Karpas-422 (cell line): ENCODE results near the gene MAD1L1. TPM values are rescaled to one million over a fixed set of nuclear protein-coding genes. Genes with fewer than 3 reads are reported as not detected.

ENCODE experiments used
- DNase-seq: peaks from one replicate; pipeline ENCODE4 v3.0.0-alpha.2; 2015
- H2AFZ ChIP-seq: fragments of 200-600 bp; sonication (generic); 2 replicates; pipeline ENCODE4 v1.6.1; 2014; ENCODE audit warnings: antibody characterized with exemption, low read length, mixed read lengths
- H3K27ac ChIP-seq: fragments of 200-600 bp; sonication (generic); 2 replicates; pipeline ENCODE4 v1.5.1; 2014; ENCODE audit warnings: mild to moderate bottlenecking, low read length, moderate library complexity
- H3K27me3 ChIP-seq: fragments of 200-600 bp; sonication (generic); 2 replicates; pipeline ENCODE4 v1.6.1; 2014; ENCODE audit warnings: low read length, mixed read lengths
- H3K36me3 ChIP-seq: fragments of 200-600 bp; sonication (generic); 2 replicates; pipeline ENCODE4 v1.6.1; 2014; ENCODE audit warnings: low read length, mixed read lengths; ENCODE audit not compliant: insufficient read depth
- H3K4me1 ChIP-seq: fragments of 200-600 bp; sonication (generic); 2 replicates; pipeline ENCODE4 v1.6.1; 2014; ENCODE audit warnings: mild to moderate bottlenecking, low read length, mixed read lengths
- H3K4me2 ChIP-seq: fragments of 200-600 bp; sonication (generic); 2 replicates; pipeline ENCODE4 v1.6.1; 2014; ENCODE audit warnings: low read length, low read depth, mild to moderate bottlenecking; ENCODE audit not compliant: poor library complexity, severe bottlenecking
- H3K4me3 ChIP-seq: fragments of 200-600 bp; sonication (generic); 2 replicates; pipeline ENCODE4 v1.5.1; 2014; ENCODE audit warnings: mild to moderate bottlenecking, antibody characterized with exemption, low read length, mixed read lengths
- H3K79me2 ChIP-seq: fragments of 200-600 bp; sonication (generic); 2 replicates; pipeline ENCODE4 v1.6.1; 2014; ENCODE audit warnings: mild to moderate bottlenecking, low read length, mixed read lengths
- H3K9ac ChIP-seq: fragments of 200-600 bp; sonication (generic); 2 replicates; pipeline ENCODE4 v1.6.0; 2014; ENCODE audit warnings: low read length
- H3K9me2 ChIP-seq: fragments of 200-600 bp; sonication (generic), shearing (Covaris generic); replicated peaks from 2 replicates; pipeline ENCODE4 v1.6.0; 2014; ENCODE audit warnings: mild to moderate bottlenecking, low read length, moderate library complexity; ENCODE audit not compliant: insufficient read depth
- H3K9me3 ChIP-seq: fragments of 300-700, 200-600 bp; sonication (generic); 2 replicates; pipeline ENCODE4 v1.6.1; 2014; ENCODE audit warnings: low read length, mixed read lengths
- H4K20me1 ChIP-seq: fragments of 200-600 bp; sonication (generic); 2 replicates; pipeline ENCODE4 v1.6.1; 2014; ENCODE audit warnings: mild to moderate bottlenecking, antibody characterized with exemption, low read length, low read depth; ENCODE audit not compliant: insufficient read depth
- total RNA-seq: library from RNA; depleted of rRNA; stranded (reverse); fragments of >200 nt; shearing (Covaris generic); gene quantifications from 2 replicates; pipeline ENCODE4 v1.2.3, GENCODE V29; 2014; ENCODE audit warnings: low replicate concordance

The MAD1L1 gene
- total RNA-seq, 1 experiment from 2014 or later, result 38.6 TPM

GRCh38 chr7:2012044-2012900 lies 220.5 kb downstream of the MAD1L1 start:
- Histone ChIP-seq H3K9ac (no peak overlapping the region), H3K4me3 (no peak overlapping the region), H3K4me2 (no peak overlapping the region), H3K9me3 (no peaks in the 10 kb centered on the region), H3K27ac (no peak overlapping the region), H3K4me1 (no peaks in the 10 kb centered on the region), H4K20me1 (no peaks in the 10 kb centered on the region), H3K9me2 (no peaks in the 10 kb centered on the region), H2AFZ (no peak overlapping the region), H3K36me3 (no peaks in the 10 kb centered on the region), H3K79me2 (no peaks in the 10 kb centered on the region), H3K27me3 (no peaks in the 10 kb centered on the region)
- DNase-seq, result no peak

- Histone ChIP-seq H3K9me2 (no peaks in the 10 kb centered on the region), H3K27ac (no peak overlapping the region), H2AFZ (no peak overlapping the region), H3K4me3 (no peak overlapping the region), H3K9me3 (no peaks in the 10 kb centered on the region), H3K4me2 (no peak overlapping the region), H4K20me1 (no peaks in the 10 kb centered on the region), H3K27me3 (no peaks in the 10 kb centered on the region), H3K4me1 (no peaks in the 10 kb centered on the region), H3K79me2 (no peaks in the 10 kb centered on the region), H3K9ac (no peak overlapping the region), H3K36me3 (no peaks in the 10 kb centered on the region)
- DNase-seq, result no peak
Observed at GRCh38 chr7:2011266-2012043, 221.3 kb downstream of the MAD1L1 start.

GRCh38 chr7:2010551-2011265 lies 222.0 kb downstream of the MAD1L1 start:
- Histone ChIP-seq H3K36me3 (no peaks in the 10 kb centered on the region), H4K20me1 (no peaks in the 10 kb centered on the region), H3K9me2 (no peaks in the 10 kb centered on the region), H3K4me3 (no peak overlapping the region), H2AFZ (no peak overlapping the region), H3K79me2 (no peaks in the 10 kb centered on the region), H3K27ac (no peak overlapping the region), H3K9ac (no peak overlapping the region), H3K9me3 (no peaks in the 10 kb centered on the region), H3K4me1 (no peaks in the 10 kb centered on the region; the same call in 1 of the 2 replicates), H3K4me2 (no peak overlapping the region), H3K27me3 (no peaks in the 10 kb centered on the region)
- DNase-seq, result no peak

DNA sequence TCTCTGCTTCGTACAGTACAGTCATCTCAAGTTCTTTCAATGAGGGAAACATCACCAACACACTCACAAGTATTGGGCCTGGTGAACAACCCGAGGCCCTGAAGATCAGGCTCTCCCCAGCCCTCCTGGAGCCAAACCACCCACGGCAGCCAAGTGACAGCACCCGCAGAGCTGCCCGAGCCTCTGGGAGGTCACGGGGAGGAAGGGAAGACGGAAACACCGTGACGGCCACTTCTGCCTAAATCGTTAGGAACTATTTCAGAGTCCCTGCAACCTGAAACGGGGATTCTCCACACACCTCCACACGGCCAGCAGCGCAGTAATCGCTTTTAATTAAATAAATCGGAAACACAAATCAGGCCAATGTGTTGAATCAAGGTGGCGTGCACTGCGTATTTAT lies 222.6 kb downstream of the MAD1L1 start:
- H3K4me3 ChIP-seq, result no peak overlapping the region
- no peaks in the 10 kb centered on the region; the same call in 1 of the 2 replicates for H3K4me1 ChIP-seq
- H3K9me2 ChIP-seq, result no peaks in the 10 kb centered on the region
- DNase-seq, result no peak
- no peak overlapping the region for H3K9ac ChIP-seq
- H3K36me3 ChIP-seq, result no peaks in the 10 kb centered on the region
- H4K20me1 ChIP-seq, result no peaks in the 10 kb centered on the region
- H3K4me2 ChIP-seq, result no peak overlapping the region
- H3K27me3 ChIP-seq, result no peaks in the 10 kb centered on the region
- H2AFZ ChIP-seq, result no peak overlapping the region
- no peak overlapping the region for H3K27ac ChIP-seq
- H3K9me3 ChIP-seq, result no peaks in the 10 kb centered on the region
- H3K79me2 ChIP-seq, result no peaks in the 10 kb centered on the region

DNA sequence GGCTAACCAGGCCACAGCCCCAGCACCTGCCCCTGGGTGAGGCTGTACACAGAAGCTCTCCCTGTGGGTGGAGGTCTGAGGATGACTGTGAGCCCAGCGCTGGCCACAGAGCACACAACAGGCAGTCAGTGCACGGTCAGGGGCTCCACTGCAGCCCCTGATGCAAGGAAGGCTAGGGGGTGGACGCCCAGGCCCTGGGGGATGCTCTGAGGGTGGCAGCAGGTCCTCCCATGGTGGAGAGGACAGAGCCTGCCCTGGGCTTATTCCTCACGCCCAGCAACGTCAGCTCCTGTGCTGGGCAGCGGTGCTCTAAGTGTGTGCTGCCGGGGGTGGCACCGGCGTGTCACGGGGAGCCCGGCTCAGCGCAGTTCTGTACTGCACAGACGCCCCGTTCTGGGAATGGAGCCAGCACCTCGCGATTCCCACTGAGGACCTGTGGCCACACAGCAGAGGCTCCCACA lies 223.2 kb downstream of the MAD1L1 start:
- no peaks in the 10 kb centered on the region for H3K36me3 ChIP-seq
- no peak overlapping the region for H3K9ac ChIP-seq
- no peak overlapping the region for H3K4me3 ChIP-seq
- H3K27me3 ChIP-seq, result no peaks in the 10 kb centered on the region
- DNase-seq, result no peak
- no peaks in the 10 kb centered on the region for H3K9me3 ChIP-seq
- H3K4me2 ChIP-seq, result no peak overlapping the region
- H3K79me2 ChIP-seq, result no peaks in the 10 kb centered on the region
- H3K27ac ChIP-seq, result no peak overlapping the region
- H3K9me2 ChIP-seq, result no peaks in the 10 kb centered on the region
- H2AFZ ChIP-seq, result no peak overlapping the region
- no peaks in the 10 kb centered on the region for H4K20me1 ChIP-seq
- no peaks in the 10 kb centered on the region; the same call in 1 of the 2 replicates for H3K4me1 ChIP-seq

DNA sequence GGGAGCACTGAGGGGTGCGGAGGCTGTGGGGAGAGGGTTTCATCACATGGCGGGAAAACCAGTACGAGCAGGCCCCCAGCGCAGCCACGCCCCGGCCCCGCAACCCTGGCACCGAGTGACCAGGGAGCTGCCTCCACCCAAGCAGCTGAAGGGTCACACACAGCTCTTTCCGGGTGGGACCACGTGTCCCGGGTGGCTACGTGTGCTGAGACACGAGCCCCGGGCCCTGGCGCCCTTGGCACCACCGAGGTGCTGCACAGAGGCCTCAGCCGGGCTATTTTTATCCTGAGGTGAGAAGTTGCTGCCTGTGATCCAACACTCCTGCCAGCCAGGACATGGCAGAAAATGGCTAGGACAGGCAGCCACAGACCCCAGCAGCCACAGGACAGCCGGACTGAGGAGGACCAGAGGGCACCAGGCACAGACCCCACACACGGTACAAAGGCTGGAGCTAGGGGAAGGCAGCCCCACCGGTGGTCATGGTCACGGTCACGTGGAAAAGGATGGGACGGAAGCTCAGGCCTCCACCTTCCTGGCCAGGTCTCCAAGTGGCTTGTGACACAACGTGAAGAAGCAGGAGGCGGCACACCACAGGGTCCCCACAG lies 223.7 kb downstream of the MAD1L1 start:
- no peak overlapping the region for H3K4me3 ChIP-seq

DNA sequence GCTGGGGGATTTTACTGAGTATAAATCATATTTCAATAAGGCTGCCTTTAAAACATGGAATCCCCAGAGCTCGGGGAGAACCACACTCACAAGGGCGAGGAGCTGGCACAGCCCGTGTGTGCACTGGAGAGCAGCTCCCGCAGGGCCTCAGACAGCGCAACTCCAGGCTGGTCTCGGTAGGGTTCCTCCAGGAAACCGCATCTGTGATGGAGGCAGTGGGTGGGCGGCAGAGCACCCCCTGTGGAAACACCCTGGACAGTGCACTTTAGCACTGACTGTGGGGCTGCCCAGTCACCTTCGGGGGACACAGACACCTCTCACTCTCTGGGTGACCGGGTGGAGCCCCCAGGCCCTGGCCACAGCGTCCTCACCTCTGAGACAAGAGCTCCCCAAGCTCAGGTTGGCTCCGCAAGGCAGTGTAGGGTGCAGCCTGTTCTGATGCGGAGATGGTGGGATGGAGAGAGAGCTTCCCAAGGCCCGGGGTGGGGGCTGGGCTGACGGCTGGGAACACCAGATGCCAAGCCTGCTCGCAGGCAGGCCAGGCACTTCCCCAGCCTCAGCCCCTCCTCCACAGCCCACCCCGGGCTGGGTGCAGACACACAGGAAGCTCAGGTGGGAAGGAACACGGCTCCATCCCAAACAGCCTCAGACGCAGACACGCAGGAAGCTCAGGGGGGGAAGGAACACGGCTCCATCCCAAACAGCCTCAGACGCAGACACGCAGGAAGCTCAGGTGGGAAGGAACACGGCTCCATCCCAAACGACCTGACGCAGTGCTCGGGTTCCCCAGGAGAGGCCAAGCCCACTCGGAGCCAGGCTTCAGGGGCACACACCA lies 224.4 kb downstream of the MAD1L1 start:
- H3K9me3 ChIP-seq, result no peaks in the 10 kb centered on the region
- no peaks in the 10 kb centered on the region for H3K27me3 ChIP-seq
- DNase-seq, result no peak
- no peak overlapping the region for H3K4me3 ChIP-seq
- H4K20me1 ChIP-seq, result no peaks in the 10 kb centered on the region
- no peaks in the 10 kb centered on the region for H3K9me2 ChIP-seq
- no peak overlapping the region for H3K27ac ChIP-seq
- H3K4me1 ChIP-seq, result no peaks in the 10 kb centered on the region; the same call in 1 of the 2 replicates
- H2AFZ ChIP-seq, result no peak overlapping the region
- no peaks in the 10 kb centered on the region for H3K79me2 ChIP-seq
- no peak overlapping the region for H3K9ac ChIP-seq
- no peaks in the 10 kb centered on the region for H3K36me3 ChIP-seq
- no peak overlapping the region for H3K4me2 ChIP-seq

More for the DNA sequence above, 223.7 kb downstream of the MAD1L1 start:
- H2AFZ ChIP-seq, result no peak overlapping the region
- DNase-seq, result no peak
- no peaks in the 10 kb centered on the region for H3K27me3 ChIP-seq
- H4K20me1 ChIP-seq, result no peaks in the 10 kb centered on the region
- H3K36me3 ChIP-seq, result no peaks in the 10 kb centered on the region
- no peaks in the 10 kb centered on the region for H3K9me2 ChIP-seq
- no peaks in the 10 kb centered on the region; the same call in 1 of the 2 replicates for H3K4me1 ChIP-seq
- H3K9me3 ChIP-seq, result no peaks in the 10 kb centered on the region
- H3K79me2 ChIP-seq, result no peaks in the 10 kb centered on the region
- no peak overlapping the region for H3K4me2 ChIP-seq
- H3K27ac ChIP-seq, result no peak overlapping the region
- H3K9ac ChIP-seq, result no peak overlapping the region
